K562 (cell line): ENCODE measurements around the gene ADORA2A. TPM values are rescaled to one million over a fixed set of nuclear protein-coding genes. Genes with fewer than 3 reads are reported as not detected.

Experiments
- BRD9 ChIP-seq: fragments of 450-650 bp; IDR thresholded peaks from 2 replicates; pipeline ENCODE4 v1.6.1; 2018; ENCODE audit warnings: low read depth; ENCODE audit not compliant: partially characterized antibody
- FUS ChIP-seq: fragments of 200-400 bp; formaldehyde crosslinking; optimal IDR thresholded peaks from 2 replicates; pipeline ENCODE3; 2017; ENCODE audit warnings: low read depth, low read length
- JUNB ChIP-seq: fragments of 450-650 bp; formaldehyde crosslinking; conservative IDR thresholded peaks from 2 replicates; pipeline ENCODE4 v1.4.0; 2020; ENCODE audit warnings: mild to moderate bottlenecking
- KDM5B ChIP-seq: fragments of 200-600 bp; sonication (generic); IDR thresholded peaks from 2 replicates; pipeline ENCODE4 v1.6.1; 2012; ENCODE audit warnings: low read depth, mild to moderate bottlenecking, moderate library complexity, low read length, control low read depth, inconsistent platforms; ENCODE audit not compliant: insufficient replicate concordance
- MCM3 ChIP-seq: fragments of 450-650 bp; IDR thresholded peaks from 2 replicates; pipeline ENCODE4 v1.6.1; 2016
- MEIS2 ChIP-seq: fragments of 450-650 bp; IDR thresholded peaks from 2 replicates; pipeline ENCODE4 v1.6.1; 2014; ENCODE audit warnings: mild to moderate bottlenecking; ENCODE audit not compliant: partially characterized antibody
- MTF1 ChIP-seq: fragments of 250-450 bp; sonication (Bioruptor Pico); IDR thresholded peaks from 2 replicates; pipeline ENCODE4 v1.9.0; 2021; ENCODE audit warnings: moderate library complexity, mild to moderate bottlenecking, inconsistent platforms, borderline replicate concordance
- NFE2L1 ChIP-seq: fragments of 450-650 bp; IDR thresholded peaks from 2 replicates; pipeline ENCODE4 v1.6.1; 2016; ENCODE audit warnings: missing genetic modification characterization, low read depth, mild to moderate bottlenecking, missing compliant biosample characterization, moderate library complexity, borderline replicate concordance
- NFIC ChIP-seq: fragments of 450-650 bp; IDR thresholded peaks from 2 replicates; pipeline ENCODE4 v1.6.1; 2017; ENCODE audit warnings: mild to moderate bottlenecking, inconsistent platforms
- PTRF ChIP-seq: fragments of 450-650 bp; IDR thresholded peaks from 2 replicates; pipeline ENCODE4 v1.6.1; 2016; ENCODE audit warnings: mild to moderate bottlenecking, missing genetic modification characterization, missing compliant biosample characterization
- SIN3A ChIP-seq, 2 experiments: fragments of 150-350 bp in 1 of 2; IDR thresholded peaks; 2 replicates each; pipeline ENCODE4 v1.6.1; 2011 to 2016; ENCODE audit warnings: borderline replicate concordance in 2 of 2, low read depth in 2 of 2, low read length in 2 of 2, mild to moderate bottlenecking in 2 of 2, moderate library complexity in 2 of 2; ENCODE audit not compliant: control insufficient read depth in 1 of 2
- TFAP4 ChIP-seq: sonication (generic); formaldehyde crosslinking; IDR thresholded peaks from 2 replicates; pipeline ENCODE4 v1.8.0; 2022; ENCODE audit warnings: missing genetic modification reagents, mild to moderate bottlenecking, moderate library complexity, borderline replicate concordance
- ZSCAN32 ChIP-seq: fragments of 450-650 bp; formaldehyde crosslinking; IDR thresholded peaks from 2 replicates; pipeline ENCODE4 v1.4.0; 2020; ENCODE audit warnings: mild to moderate bottlenecking, moderate library complexity
- polyA plus RNA-seq, 8 experiments: library from polyadenylated mRNA; depleted of rRNA in 4 of 8; stranded (reverse) in 5 of 8; unstranded in 3 of 8; fragments of >200 nt; fragmentation: Nextera tagmentation in 2 of 8; fragmentation: Illumina TruSeq in 1 of 8; extraction: Ambion mirVana in 2 of 8; extraction: Trizol in 1 of 8; gene quantifications; 2 replicates each; pipeline versions ENCODE4 v1.2.1 to v1.2.3, GENCODE V29; 2011 to 2014; ENCODE audit warnings: inconsistent platforms in 1 of 8, missing spikeins in 1 of 8
- total RNA-seq, 7 experiments: library from RNA; depleted of rRNA in 6 of 7; stranded (reverse); fragments of >200 nt in 6 of 7; fragmentation: Illumina TruSeq in 2 of 7; extraction: Trizol in 2 of 7; gene quantifications; 2 replicates each; pipeline versions ENCODE4 v1.2.1 to v1.2.3, GENCODE V29; 2011 to 2021; ENCODE audit warnings: low replicate concordance in 1 of 7
- TF ChIP-seq, protein P1 (sequence below): fragments of 450-650 bp; IDR thresholded peaks from 2 replicates; pipeline ENCODE4 v1.7.0; 2016; ENCODE audit warnings: borderline replicate concordance
- TF ChIP-seq, protein P2 (sequence below): sonication (generic); formaldehyde crosslinking; IDR thresholded peaks from 2 replicates; pipeline ENCODE4 v1.9.0; 2022; ENCODE audit warnings: mild to moderate bottlenecking, missing genetic modification reagents
- TF ChIP-seq, protein P3 (sequence below), 2 experiments: IDR thresholded peaks; 2 replicates each; pipeline ENCODE4 v1.6.1; 2012; ENCODE audit warnings: improper control_type of control experiment in 2 of 2, low read depth in 2 of 2, low read length in 2 of 2, borderline replicate concordance in 1 of 2
- TF ChIP-seq, protein P4 (sequence below), 3 experiments: IDR thresholded peaks in 2 of 3; conservative IDR thresholded peaks in 1 of 3; 2 replicates each; pipeline ENCODE4 v1.5.1; 2011 to 2012; ENCODE audit warnings: low read length in 3 of 3, mild to moderate bottlenecking in 3 of 3, control low read depth in 2 of 3, improper control_type of control experiment in 1 of 3, inconsistent platforms in 1 of 3, low read depth in 1 of 3, mixed read lengths in 1 of 3, moderate library complexity in 1 of 3; ENCODE audit not compliant: insufficient read depth in 2 of 3

ADORA2A gene
- total and polyA plus RNA-seq, 9 of the 15 experiments (the other 6 are each of a cell fraction or from before 2014, with no cell fraction given), result 0.15 to 2.1 (median 0.66) TPM; not detected in 2

GRCh38 chr22:24406322-24407277, 20.8 kb upstream of the ADORA2A start (continued):
- TF ChIP-seq, protein P1, sequence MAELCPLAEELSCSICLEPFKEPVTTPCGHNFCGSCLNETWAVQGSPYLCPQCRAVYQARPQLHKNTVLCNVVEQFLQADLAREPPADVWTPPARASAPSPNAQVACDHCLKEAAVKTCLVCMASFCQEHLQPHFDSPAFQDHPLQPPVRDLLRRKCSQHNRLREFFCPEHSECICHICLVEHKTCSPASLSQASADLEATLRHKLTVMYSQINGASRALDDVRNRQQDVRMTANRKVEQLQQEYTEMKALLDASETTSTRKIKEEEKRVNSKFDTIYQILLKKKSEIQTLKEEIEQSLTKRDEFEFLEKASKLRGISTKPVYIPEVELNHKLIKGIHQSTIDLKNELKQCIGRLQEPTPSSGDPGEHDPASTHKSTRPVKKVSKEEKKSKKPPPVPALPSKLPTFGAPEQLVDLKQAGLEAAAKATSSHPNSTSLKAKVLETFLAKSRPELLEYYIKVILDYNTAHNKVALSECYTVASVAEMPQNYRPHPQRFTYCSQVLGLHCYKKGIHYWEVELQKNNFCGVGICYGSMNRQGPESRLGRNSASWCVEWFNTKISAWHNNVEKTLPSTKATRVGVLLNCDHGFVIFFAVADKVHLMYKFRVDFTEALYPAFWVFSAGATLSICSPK, result no peak
- TF ChIP-seq KDM5B (no peak), JUNB (CRISPR knock-in tag) (no peak), NFIC (peak; percentile 65), NFE2L1 (tag) (no peak), BRD9 (no peak), PTRF (tag) (no peak), FUS (no peak), MTF1 (no peak), SIN3A (IDR thresholded peaks at IDR 0.05; ENCODE audit: borderline replicate concordance in 2 of 2, control insufficient read depth in 1 of 2, low read depth in 2 of 2, low read length in 2 of 2) (no peak), MCM3 (no peak), ZSCAN32 (CRISPR knock-in tag) (no peak), TFAP4 (no peak), MEIS2 (no peak)
- TF ChIP-seq, protein P2, sequence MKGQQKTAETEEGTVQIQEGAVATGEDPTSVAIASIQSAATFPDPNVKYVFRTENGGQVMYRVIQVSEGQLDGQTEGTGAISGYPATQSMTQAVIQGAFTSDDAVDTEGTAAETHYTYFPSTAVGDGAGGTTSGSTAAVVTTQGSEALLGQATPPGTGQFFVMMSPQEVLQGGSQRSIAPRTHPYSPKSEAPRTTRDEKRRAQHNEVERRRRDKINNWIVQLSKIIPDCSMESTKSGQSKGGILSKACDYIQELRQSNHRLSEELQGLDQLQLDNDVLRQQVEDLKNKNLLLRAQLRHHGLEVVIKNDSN (CRISPR knock-in tag), result peak; percentile 34; the same call in 1 of the 2 replicates
- TF ChIP-seq, protein P3, sequence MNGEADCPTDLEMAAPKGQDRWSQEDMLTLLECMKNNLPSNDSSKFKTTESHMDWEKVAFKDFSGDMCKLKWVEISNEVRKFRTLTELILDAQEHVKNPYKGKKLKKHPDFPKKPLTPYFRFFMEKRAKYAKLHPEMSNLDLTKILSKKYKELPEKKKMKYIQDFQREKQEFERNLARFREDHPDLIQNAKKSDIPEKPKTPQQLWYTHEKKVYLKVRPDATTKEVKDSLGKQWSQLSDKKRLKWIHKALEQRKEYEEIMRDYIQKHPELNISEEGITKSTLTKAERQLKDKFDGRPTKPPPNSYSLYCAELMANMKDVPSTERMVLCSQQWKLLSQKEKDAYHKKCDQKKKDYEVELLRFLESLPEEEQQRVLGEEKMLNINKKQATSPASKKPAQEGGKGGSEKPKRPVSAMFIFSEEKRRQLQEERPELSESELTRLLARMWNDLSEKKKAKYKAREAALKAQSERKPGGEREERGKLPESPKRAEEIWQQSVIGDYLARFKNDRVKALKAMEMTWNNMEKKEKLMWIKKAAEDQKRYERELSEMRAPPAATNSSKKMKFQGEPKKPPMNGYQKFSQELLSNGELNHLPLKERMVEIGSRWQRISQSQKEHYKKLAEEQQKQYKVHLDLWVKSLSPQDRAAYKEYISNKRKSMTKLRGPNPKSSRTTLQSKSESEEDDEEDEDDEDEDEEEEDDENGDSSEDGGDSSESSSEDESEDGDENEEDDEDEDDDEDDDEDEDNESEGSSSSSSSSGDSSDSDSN (IDR thresholded peaks at IDR 0.05; ENCODE audit: borderline replicate concordance in 1 of 2, low read depth in 2 of 2, low read length in 2 of 2), result no peak
- TF ChIP-seq, protein P4, sequence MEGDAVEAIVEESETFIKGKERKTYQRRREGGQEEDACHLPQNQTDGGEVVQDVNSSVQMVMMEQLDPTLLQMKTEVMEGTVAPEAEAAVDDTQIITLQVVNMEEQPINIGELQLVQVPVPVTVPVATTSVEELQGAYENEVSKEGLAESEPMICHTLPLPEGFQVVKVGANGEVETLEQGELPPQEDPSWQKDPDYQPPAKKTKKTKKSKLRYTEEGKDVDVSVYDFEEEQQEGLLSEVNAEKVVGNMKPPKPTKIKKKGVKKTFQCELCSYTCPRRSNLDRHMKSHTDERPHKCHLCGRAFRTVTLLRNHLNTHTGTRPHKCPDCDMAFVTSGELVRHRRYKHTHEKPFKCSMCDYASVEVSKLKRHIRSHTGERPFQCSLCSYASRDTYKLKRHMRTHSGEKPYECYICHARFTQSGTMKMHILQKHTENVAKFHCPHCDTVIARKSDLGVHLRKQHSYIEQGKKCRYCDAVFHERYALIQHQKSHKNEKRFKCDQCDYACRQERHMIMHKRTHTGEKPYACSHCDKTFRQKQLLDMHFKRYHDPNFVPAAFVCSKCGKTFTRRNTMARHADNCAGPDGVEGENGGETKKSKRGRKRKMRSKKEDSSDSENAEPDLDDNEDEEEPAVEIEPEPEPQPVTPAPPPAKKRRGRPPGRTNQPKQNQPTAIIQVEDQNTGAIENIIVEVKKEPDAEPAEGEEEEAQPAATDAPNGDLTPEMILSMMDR (IDR thresholded peaks at IDR 0.05 in 2 of 3, conservative IDR thresholded peaks at IDR 0.05 in 1 of 3; ENCODE audit: insufficient read depth in 2 of 3, low read depth in 1 of 3, low read length in 3 of 3), result peak in 1 of 3 experiments; percentile 13; a peak in 2 of 6 replicates
